Glutamatergic neuron (in vitro differentiated cells): ENCODE measurements around the gene CSRP3. TPM values are rescaled to one million over a fixed set of nuclear protein-coding genes. Genes with fewer than 3 reads are reported as not detected.
A peak's percentile ranks its signal among the peaks of the same experiment; 100 is the strongest.

ENCODE experiments used
- DNase-seq: peaks from one replicate; pipeline ENCODE4 v3.0.0; 2022
- H3K27ac Mint-ChIP-seq: one replicate; pipeline ENCODE4 v1.8.0; 2020; ENCODE audit warnings: mild to moderate bottlenecking, mixed read lengths, inconsistent platforms; ENCODE audit not compliant: unreplicated experiment
- H3K27me3 Mint-ChIP-seq: one replicate; pipeline ENCODE4 v1.8.0; 2020; ENCODE audit warnings: mild to moderate bottlenecking, moderate library complexity, mixed read lengths, inconsistent platforms; ENCODE audit not compliant: unreplicated experiment
- H3K36me3 Mint-ChIP-seq: one replicate; pipeline ENCODE4 v1.8.0; 2020; ENCODE audit warnings: mild to moderate bottlenecking, mixed read lengths, inconsistent platforms; ENCODE audit not compliant: unreplicated experiment
- H3K4me1 Mint-ChIP-seq: one replicate; pipeline ENCODE4 v1.8.0; 2020; ENCODE audit warnings: mild to moderate bottlenecking, low read depth, mixed read lengths, inconsistent platforms; ENCODE audit not compliant: unreplicated experiment
- H3K4me3 Mint-ChIP-seq: one replicate; pipeline ENCODE4 v1.8.0; 2020; ENCODE audit warnings: mild to moderate bottlenecking, mixed read lengths, inconsistent platforms; ENCODE audit not compliant: unreplicated experiment
- H3K9me3 Mint-ChIP-seq: one replicate; pipeline ENCODE4 v1.8.0; 2020; ENCODE audit warnings: mild to moderate bottlenecking, moderate library complexity, mixed read lengths, inconsistent platforms; ENCODE audit not compliant: unreplicated experiment
- total RNA-seq: library from RNA; stranded (reverse); fragmentation: NEBNext Ultra II Directional; extraction: Animal tissue kit (Norgen Biotek cat#: 25700); gene quantifications from one replicate; pipeline ENCODE4 v1.2.1, GENCODE V29; 2021; ENCODE audit not compliant: unreplicated experiment
- TF ChIP-seq, protein P1 (sequence below): fragments of 200-600 bp; sonication (generic); IDR thresholded peaks from one replicate; pipeline ENCODE4 v1.5.0; 2021; ENCODE audit not compliant: partially characterized antibody, unreplicated experiment

The CSRP3 gene
- total RNA-seq, 1 donor from 2014 or later: not detected

DNA sequence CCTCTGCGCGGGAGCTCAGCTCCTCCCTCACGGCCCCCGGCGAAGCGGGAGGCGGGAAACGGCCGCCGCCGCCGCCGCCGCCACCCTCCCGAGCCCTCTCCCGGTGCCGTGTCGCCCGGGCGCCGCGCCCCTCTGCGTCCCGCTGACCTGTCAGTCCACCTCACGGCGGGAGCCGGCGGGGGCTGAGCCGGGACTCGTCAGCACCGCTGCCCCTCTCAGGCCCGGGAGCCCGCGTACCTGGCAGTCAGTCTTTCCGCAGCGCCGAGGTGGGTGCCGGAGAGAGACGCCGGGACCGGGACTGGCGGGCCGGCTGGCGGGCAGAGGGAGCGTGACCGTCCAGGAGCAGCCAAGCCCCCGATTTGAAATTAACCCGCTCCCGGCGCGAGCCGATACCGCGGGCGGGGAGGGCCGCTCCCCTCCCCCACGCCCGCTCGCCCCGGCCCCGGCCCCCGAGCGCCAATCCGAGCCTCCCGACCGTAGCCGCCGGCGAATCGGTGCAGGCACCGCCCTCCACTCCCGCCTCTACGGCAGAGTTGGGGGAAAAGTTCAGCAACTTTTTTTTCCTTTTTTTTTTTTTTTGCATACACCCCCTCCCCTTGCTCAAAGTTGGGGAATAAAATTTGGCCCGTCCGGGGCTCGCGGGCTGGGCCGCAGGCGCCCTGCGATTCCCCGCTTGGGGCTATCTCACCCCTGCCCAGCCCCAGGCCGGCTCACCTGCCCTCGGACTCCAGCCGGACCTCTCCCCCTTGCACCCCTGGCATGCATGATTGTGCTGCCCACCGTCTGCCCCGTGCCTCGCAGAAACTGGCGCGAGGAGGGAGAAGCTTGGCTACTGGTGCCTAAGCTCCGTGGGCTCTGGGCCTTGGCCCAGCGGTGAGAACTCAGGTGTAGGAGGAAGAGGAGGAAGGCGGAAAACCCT lies 39.7 kb upstream of the CSRP3 start:
- TF ChIP-seq, protein P1, sequence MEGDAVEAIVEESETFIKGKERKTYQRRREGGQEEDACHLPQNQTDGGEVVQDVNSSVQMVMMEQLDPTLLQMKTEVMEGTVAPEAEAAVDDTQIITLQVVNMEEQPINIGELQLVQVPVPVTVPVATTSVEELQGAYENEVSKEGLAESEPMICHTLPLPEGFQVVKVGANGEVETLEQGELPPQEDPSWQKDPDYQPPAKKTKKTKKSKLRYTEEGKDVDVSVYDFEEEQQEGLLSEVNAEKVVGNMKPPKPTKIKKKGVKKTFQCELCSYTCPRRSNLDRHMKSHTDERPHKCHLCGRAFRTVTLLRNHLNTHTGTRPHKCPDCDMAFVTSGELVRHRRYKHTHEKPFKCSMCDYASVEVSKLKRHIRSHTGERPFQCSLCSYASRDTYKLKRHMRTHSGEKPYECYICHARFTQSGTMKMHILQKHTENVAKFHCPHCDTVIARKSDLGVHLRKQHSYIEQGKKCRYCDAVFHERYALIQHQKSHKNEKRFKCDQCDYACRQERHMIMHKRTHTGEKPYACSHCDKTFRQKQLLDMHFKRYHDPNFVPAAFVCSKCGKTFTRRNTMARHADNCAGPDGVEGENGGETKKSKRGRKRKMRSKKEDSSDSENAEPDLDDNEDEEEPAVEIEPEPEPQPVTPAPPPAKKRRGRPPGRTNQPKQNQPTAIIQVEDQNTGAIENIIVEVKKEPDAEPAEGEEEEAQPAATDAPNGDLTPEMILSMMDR: no peak
- no peak overlapping the region for H3K27ac Mint-ChIP-seq
- DNase-seq: peak; percentile 26
- H3K9me3 Mint-ChIP-seq: no peaks in the 10 kb centered on the region
- peaks cover 6% of the 10 kb centered on the region for H3K27me3 Mint-ChIP-seq
- peak overlapping the region; percentile 89 for H3K4me3 Mint-ChIP-seq
- H3K36me3 Mint-ChIP-seq: no peaks in the 10 kb centered on the region
- peaks cover 4% of the 10 kb centered on the region for H3K4me1 Mint-ChIP-seq

DNA sequence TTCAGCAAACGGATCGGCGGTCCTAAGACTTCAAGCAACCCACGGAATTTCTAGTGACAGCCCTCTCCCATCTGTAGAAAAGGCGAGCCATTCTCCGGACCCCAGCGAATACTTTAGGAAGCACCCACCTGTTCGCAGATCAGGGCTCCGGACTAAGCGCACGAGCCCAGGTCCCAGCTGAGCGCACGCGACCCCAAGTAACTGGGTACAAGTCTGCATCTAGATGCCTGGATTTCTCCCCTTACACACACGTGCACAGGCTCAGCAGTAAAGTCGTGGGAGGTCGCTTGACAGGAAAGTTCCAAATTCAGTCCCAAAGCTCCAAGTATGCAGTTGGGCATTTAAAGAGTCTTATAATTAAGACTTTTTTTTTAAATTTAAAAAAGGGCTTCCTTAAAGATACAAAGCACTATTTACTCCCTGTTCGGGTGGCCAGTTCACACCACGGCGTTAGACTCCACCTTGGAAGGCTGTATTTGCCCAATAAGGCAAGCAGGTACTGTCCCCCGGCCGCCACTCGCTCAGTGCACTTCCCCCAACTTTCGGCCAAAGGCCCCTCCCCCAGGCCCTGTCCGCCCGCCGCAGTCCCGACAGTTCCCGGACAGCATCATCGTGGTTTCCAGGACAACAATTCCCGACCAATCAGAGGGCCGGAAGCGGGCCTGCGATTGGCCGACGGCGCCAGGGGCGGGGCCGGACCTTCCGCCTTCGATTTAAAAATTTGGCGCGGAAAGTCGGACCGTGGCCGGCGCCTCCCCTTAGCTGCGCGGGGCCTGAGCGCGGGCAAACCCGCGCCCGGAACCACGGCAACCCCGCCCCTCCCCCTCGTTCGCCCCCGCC lies 38.9 kb upstream of the CSRP3 start, which contains the start of gene E2F8:
TSS of gene E2F8 (minus strand) at position 526 of the 840 bp plus-strand sequence. CDS start 824 bp downstream, outside the sequence.
- DNase-seq: peak; percentile 95
- no peak within 1 kb of the TSS for H3K27ac Mint-ChIP-seq
- peak within 1 kb of the TSS; percentile 74 for H3K4me3 Mint-ChIP-seq
- H3K27me3 Mint-ChIP-seq: peaks cover 6% of the 10 kb centered on the region
- no peaks in the 10 kb centered on the region for H3K36me3 Mint-ChIP-seq
- no peaks in the 10 kb centered on the region for H3K9me3 Mint-ChIP-seq
- TF ChIP-seq, protein P1: no peak
- peaks cover 4% of the 10 kb centered on the region for H3K4me1 Mint-ChIP-seq

DNA sequence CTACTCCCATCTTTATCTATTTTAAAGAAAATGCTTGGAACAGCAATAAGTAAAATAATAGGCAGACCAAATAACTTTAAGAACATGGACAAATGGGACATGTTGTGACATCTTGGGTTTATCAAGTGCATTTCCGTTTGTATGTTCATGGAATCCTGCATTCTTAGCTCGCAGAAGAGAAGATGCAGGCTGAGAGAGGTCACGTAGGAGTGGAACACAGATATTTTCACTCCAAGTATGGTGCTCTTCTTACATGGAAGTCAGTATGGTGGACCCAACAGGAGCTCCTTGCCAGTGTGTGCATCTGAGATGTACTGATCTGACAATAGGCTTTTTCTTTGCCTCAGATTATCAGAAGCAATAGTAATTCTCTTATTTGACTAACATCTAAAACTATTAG lies 37.3 kb upstream of the CSRP3 start:
- peaks cover 6% of the 10 kb centered on the region for H3K27me3 Mint-ChIP-seq
- H3K9me3 Mint-ChIP-seq: no peaks in the 10 kb centered on the region
- H3K36me3 Mint-ChIP-seq: no peaks in the 10 kb centered on the region
- TF ChIP-seq, protein P1: no peak
- H3K4me3 Mint-ChIP-seq: peak overlapping the region; percentile 4
- H3K4me1 Mint-ChIP-seq: peaks cover 4% of the 10 kb centered on the region
- no peak for DNase-seq
- no peak overlapping the region for H3K27ac Mint-ChIP-seq

DNA sequence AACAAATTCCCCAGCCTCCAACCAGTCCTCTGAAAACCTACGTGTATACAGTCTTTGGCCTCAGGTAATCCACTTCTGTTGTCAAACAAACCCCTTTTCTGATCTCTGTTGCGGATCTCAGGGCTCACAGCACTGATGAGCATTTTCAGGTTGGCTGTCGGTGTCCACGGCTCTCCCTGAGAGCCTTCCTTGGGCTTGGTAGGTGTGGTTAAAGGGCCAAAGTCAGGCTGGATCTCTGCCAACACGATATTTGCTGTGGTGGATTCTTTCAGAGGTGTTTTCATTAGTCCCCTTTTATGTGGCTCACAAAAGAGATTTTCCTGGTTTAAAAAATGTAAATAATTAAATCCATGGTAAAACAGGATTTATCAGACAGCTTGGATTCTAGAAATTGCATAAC lies 36.0 kb upstream of the CSRP3 start:
- H3K27me3 Mint-ChIP-seq: peaks cover 6% of the 10 kb centered on the region
- no peaks in the 10 kb centered on the region for H3K9me3 Mint-ChIP-seq
- H3K4me1 Mint-ChIP-seq: peaks cover 4% of the 10 kb centered on the region
- no peak for DNase-seq
- TF ChIP-seq, protein P1: no peak
- H3K36me3 Mint-ChIP-seq: no peaks in the 10 kb centered on the region
- no peak overlapping the region for H3K4me3 Mint-ChIP-seq
- no peak overlapping the region for H3K27ac Mint-ChIP-seq
